ENCODE measurements around the gene ITPKC.

- TF ChIP-seq SUZ12 (IDR thresholded peaks at IDR 0.05; ENCODE audit: extremely low read depth, insufficient read depth, insufficient read length) = no peak
- no peak for TF ChIP-seq YY1 (IDR thresholded peaks at IDR 0.05; ENCODE audit: insufficient read depth, insufficient read length)
Observed at GRCh38 chr19:40697007-40697406, 19.9 kb upstream of the ITPKC start.
